Stomach (tissue), 4 donors: ENCODE results near the gene CTIF.

Experiments
- CTCF ChIP-seq, 7 experiments: fragments of 450-650 bp in 4 of 7; fragments of 200-600 bp in 3 of 7; sonication (generic) in 3 of 7; IDR thresholded peaks; one replicate each; pipeline ENCODE4 v1.5.1; 2016 to 2019; ENCODE audit warnings: antibody characterized with exemption in 7 of 7, control low read depth in 2 of 7, mild to moderate bottlenecking in 1 of 7
- EP300 ChIP-seq: sonication (generic); formaldehyde crosslinking; IDR thresholded peaks from one replicate; pipeline ENCODE4 v1.6.1; 2017; ENCODE audit warnings: antibody characterized with exemption
- POLR2A ChIP-seq, 4 donors: fragments of 450-650 bp; IDR thresholded peaks; one replicate each; pipeline ENCODE4 v1.6.1; 2016; ENCODE audit warnings: antibody characterized with exemption in 4 of 4, control low read depth in 2 of 4, mild to moderate bottlenecking in 1 of 4, moderate library complexity in 1 of 4
- POLR2AphosphoS5 ChIP-seq, 3 donors: sonication (generic); formaldehyde crosslinking; IDR thresholded peaks; one replicate each; pipeline ENCODE4 v1.6.1; 2016; ENCODE audit warnings: antibody characterized with exemption in 3 of 3

- TF ChIP-seq POLR2A (IDR thresholded peaks at IDR 0.05) (no peak), POLR2AphosphoS5 (IDR thresholded peaks at IDR 0.05) (no peak), CTCF (IDR thresholded peaks at IDR 0.05) (no peak), EP300 (no peak)
These were observed 314.0 kb downstream of the CTIF start for GRCh38 chr18:48852794-48853193.
